NT2/D1 (cell line): Measurements from ENCODE around the gene FIG4.

Experiments used
- DNase-seq: peaks from one replicate; pipeline ENCODE4 v3.0.0-alpha.2; 2011; ENCODE audit warnings: low read depth, low spot score
- H3K27me3 ChIP-seq: 2 replicates; pipeline ENCODE4 v1.6.0; 2011; ENCODE audit warnings: mild to moderate bottlenecking; ENCODE audit not compliant: insufficient read length, insufficient read depth
- H3K36me3 ChIP-seq: 2 replicates; pipeline ENCODE4 v1.6.1; 2011; ENCODE audit warnings: mild to moderate bottlenecking, low read length, mixed read lengths; ENCODE audit not compliant: insufficient read depth, insufficient read length
- H3K4me1 ChIP-seq: 2 replicates; pipeline ENCODE4 v1.5.1; 2011; ENCODE audit not compliant: insufficient read depth, insufficient read length
- H3K4me3 ChIP-seq: 2 replicates; pipeline ENCODE4 v1.5.1; 2011; ENCODE audit warnings: low read depth; ENCODE audit not compliant: insufficient read length
- H3K9ac ChIP-seq: 2 replicates; pipeline ENCODE4 v1.6.0; 2011; ENCODE audit warnings: low read depth; ENCODE audit not compliant: insufficient read length
- H3K9me3 ChIP-seq: 2 replicates; pipeline ENCODE4 v1.5.1; 2011; ENCODE audit warnings: mild to moderate bottlenecking, low read length; ENCODE audit not compliant: insufficient read depth
- SUZ12 ChIP-seq: IDR thresholded peaks from 2 replicates; pipeline ENCODE4 v1.6.1; 2011; ENCODE audit not compliant: insufficient read length, insufficient read depth; ENCODE audit errors: extremely low read depth
- YY1 ChIP-seq: IDR thresholded peaks from 2 replicates; pipeline ENCODE4 v1.6.1; 2011; ENCODE audit not compliant: insufficient read length, insufficient read depth
- ZNF274 ChIP-seq: IDR thresholded peaks from 2 replicates; pipeline ENCODE4 v1.6.1; 2011; ENCODE audit warnings: mild to moderate bottlenecking, low read depth, low read length

The FIG4 gene

GRCh38 chr6:109799129-109799528 lies 108.0 kb downstream of the FIG4 start:
- no peaks in the 10 kb centered on the region for H3K9me3 ChIP-seq
- no peak overlapping the region for H3K9ac ChIP-seq
- no peaks in the 10 kb centered on the region for H3K4me1 ChIP-seq
- no peaks in the 10 kb centered on the region for H3K27me3 ChIP-seq
- H3K4me3 ChIP-seq, result no peak overlapping the region
- no peak for TF ChIP-seq SUZ12
- TF ChIP-seq YY1, result no peak
- no peak for TF ChIP-seq ZNF274
- no peak for DNase-seq
- no peaks in the 10 kb centered on the region for H3K36me3 ChIP-seq

- TF ChIP-seq SUZ12 (no peak), ZNF274 (no peak), YY1 (no peak)
- no peaks in the 10 kb centered on the region for H3K4me1 ChIP-seq
- H3K36me3 ChIP-seq, result no peaks in the 10 kb centered on the region
- H3K27me3 ChIP-seq, result no peaks in the 10 kb centered on the region
- no peak overlapping the region for H3K9ac ChIP-seq
- H3K9me3 ChIP-seq, result no peaks in the 10 kb centered on the region
- no peak overlapping the region for H3K4me3 ChIP-seq
- no peak for DNase-seq
Observed at GRCh38 chr6:109799664-109800063, 108.6 kb downstream of the FIG4 start.

GRCh38 chr6:109800771-109801170 lies 109.7 kb downstream of the FIG4 start:
- Histone ChIP-seq H3K9me3 (no peaks in the 10 kb centered on the region), H3K36me3 (no peaks in the 10 kb centered on the region), H3K4me1 (no peaks in the 10 kb centered on the region), H3K9ac (no peak overlapping the region), H3K27me3 (no peaks in the 10 kb centered on the region), H3K4me3 (no peak overlapping the region)
- no peak for TF ChIP-seq ZNF274
- TF ChIP-seq SUZ12, result no peak
- no peak for TF ChIP-seq YY1
- DNase-seq, result no peak

- no peak overlapping the region for H3K4me3 ChIP-seq
- H3K4me1 ChIP-seq, result no peaks in the 10 kb centered on the region
- no peak overlapping the region for H3K9ac ChIP-seq
- no peaks in the 10 kb centered on the region for H3K9me3 ChIP-seq
- TF ChIP-seq YY1 (no peak), SUZ12 (no peak), ZNF274 (no peak)
- no peaks in the 10 kb centered on the region for H3K27me3 ChIP-seq
- no peaks in the 10 kb centered on the region for H3K36me3 ChIP-seq
- no peak for DNase-seq
Observed at GRCh38 chr6:109801794-109802193, 110.7 kb downstream of the FIG4 start.

GRCh38 chr6:109804020-109804419 lies 112.9 kb downstream of the FIG4 start:
- H3K4me3 ChIP-seq, result no peak overlapping the region
- H3K4me1 ChIP-seq, result no peaks in the 10 kb centered on the region
- no peaks in the 10 kb centered on the region for H3K9me3 ChIP-seq
- H3K36me3 ChIP-seq, result no peaks in the 10 kb centered on the region
- DNase-seq, result no peak
- no peak overlapping the region for H3K9ac ChIP-seq
- TF ChIP-seq SUZ12 (no peak), ZNF274 (no peak), YY1 (no peak)
- H3K27me3 ChIP-seq, result no peaks in the 10 kb centered on the region

GRCh38 chr6:109807881-109808280 lies 116.8 kb downstream of the FIG4 start:
- DNase-seq, result no peak
- no peaks in the 10 kb centered on the region for H3K27me3 ChIP-seq
- no peaks in the 10 kb centered on the region for H3K9me3 ChIP-seq
- H3K36me3 ChIP-seq, result no peaks in the 10 kb centered on the region
- H3K9ac ChIP-seq, result no peak overlapping the region
- H3K4me1 ChIP-seq, result no peaks in the 10 kb centered on the region
- TF ChIP-seq SUZ12, result no peak
- no peak for TF ChIP-seq YY1
- no peak for TF ChIP-seq ZNF274
- no peak overlapping the region for H3K4me3 ChIP-seq

- TF ChIP-seq SUZ12 (no peak), ZNF274 (no peak), YY1 (no peak)
- Histone ChIP-seq H3K36me3 (no peaks in the 10 kb centered on the region), H3K9ac (no peak overlapping the region), H3K27me3 (no peaks in the 10 kb centered on the region), H3K4me3 (no peak overlapping the region), H3K4me1 (no peaks in the 10 kb centered on the region), H3K9me3 (no peaks in the 10 kb centered on the region)
- DNase-seq, result no peak
Observed at GRCh38 chr6:109808837-109809236, 117.7 kb downstream of the FIG4 start.
